Activated CD4-positive, alpha-beta T cell treated with anti-CD3 and anti-CD28 coated beads, Interleukin-2, amount 50 U/mL, for 48 hours (primary cell): ENCODE measurements around the gene BTK.

Source experiments
- DNase-seq, 2 experiments: peaks; one replicate each; pipeline ENCODE4 v3.0.0-alpha.2; 2020

BTK gene

DNA sequence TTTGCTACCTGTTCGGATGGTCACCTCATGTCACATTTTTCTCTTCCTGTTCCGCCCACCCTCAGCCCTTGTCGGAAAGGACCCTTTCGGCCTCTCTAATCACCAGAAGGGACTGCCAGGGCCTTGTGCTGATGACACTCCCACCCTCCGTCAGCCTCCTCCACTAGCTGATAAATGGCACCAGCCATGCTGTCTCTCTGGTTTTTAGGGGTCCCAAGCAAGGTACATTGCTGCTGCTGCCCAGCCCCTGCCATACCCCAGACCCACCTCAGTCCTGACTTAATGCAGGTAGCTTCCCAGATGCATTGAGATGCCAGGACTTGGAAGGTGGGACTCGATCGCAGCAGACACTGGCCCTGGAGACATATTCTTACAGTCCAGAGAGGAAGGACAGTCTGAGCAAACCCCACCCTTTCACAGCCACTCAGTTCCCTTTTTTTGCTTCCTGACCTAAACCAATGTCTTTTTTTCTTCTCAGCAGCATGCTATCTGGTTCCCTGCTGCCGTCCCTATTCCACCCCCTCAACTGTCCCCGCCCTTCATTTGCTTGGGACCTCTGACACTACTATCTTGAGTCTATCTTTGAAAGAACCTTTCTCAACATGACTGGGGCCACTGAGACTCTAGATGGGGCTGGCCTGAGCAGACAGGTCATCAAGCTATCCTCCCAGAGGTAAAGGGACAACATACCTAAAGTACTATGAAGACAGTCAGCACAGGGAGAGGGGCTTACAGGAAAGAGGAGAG lies at the start of gene BTK:
TSS of gene BTK (minus strand) at position 397 of the 747 bp plus-strand sequence. CDS start 10,907 bp downstream, outside the sequence.
- no peak for DNase-seq

- no peak for DNase-seq
Observed at GRCh38 chrX:101430457-101431078, 44.6 kb upstream of the BTK start.

GRCh38 chrX:101429934-101430333 lies 43.9 kb upstream of the BTK start:
- DNase-seq, result no peak

DNA sequence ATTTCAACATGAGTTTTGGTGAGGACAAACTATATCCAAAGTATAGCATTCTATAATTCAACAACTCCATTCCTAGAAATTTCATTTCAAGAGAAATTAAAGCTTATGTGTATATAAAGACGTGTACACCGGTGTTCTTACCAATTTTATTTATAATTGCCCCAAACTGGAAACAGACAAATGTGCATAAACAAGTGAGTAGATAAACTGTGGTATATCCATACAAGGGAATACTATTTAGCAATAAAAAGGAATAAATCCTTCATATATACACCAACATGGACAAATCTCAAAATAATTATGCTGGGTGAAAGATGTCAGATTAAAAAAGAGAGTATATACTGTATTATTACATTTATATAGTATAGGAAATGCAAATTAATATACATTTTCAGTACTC lies 42.0 kb upstream of the BTK start:
- no peak for DNase-seq

DNA sequence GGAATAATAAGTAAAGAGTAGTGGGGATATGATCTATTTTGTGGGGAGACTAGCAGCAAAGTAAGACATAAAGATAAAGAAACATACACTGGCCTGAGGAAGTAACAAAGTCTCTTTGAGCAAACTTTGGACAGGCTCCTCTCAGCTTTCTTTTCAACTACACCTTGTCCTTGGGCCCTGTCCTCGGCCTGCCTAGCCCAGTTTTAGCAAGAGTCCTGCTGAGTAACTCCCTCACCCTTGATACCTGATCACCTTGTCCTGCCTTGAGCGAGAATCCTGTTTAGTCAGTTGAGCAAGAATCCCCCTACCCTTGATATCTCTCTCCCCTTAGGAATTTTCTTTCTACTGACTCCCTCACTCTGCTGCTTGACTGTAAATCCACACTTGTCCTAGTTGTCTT lies 33.5 kb upstream of the BTK start:
- DNase-seq, result no peak

GRCh38 chrX:101417981-101418841 lies 32.2 kb upstream of the BTK start:
- peak; percentile 45 to 57 for DNase-seq

GRCh38 chrX:101417190-101417589 lies 31.2 kb upstream of the BTK start:
- DNase-seq, result no peak

- DNase-seq, result no peak
Observed at GRCh38 chrX:101416691-101417090, 30.7 kb upstream of the BTK start.

DNA sequence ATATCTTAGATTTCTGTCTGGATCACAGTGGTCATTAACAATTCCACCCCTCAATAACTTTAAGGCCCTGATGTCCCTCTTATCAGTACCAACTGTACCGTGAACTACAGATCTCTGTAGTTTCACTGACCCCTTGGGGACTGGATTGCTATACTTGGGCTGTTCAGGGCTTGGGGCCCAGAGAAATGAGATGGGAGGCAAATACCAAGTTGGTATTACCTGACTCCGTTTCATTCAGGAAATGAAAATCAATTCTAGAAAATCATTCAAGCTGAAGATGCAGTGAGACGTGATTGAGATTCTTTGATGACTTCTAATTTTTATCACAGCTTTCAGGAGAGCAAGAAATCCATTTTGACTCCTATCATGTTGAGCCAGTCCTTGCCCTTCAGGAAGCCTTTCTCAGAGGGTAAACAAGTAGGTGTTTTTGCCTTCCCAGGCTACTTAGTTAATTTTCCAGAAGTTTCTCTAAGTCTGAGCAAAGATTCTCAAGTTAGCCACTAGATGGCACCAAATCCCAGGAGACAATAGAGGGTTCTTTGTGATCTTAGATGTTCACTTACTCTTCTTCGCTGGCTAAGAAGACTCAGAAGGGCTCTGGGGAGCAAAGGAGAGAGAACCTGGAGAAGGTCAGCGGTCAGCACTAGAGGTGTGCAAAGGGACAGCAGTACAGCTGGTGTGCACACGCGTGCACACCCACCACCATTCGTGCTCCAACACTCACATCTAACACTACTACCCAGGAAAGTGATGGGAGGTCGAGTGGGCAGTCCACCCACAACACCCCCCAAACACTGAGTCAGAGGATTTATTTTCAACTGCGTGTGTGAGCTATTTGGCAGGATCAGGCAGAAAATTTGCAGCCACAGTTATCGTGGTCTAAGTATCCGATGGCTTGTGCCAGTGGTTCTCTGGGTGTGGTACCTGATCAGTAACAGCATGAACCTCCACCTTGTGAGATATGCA lies 29.5 kb upstream of the BTK start:
- DNase-seq, result no peak

GRCh38 chrX:101411984-101412383 lies 26.0 kb upstream of the BTK start:
- DNase-seq, result no peak

GRCh38 chrX:101410461-101410860 lies 24.5 kb upstream of the BTK start:
- DNase-seq, result no peak

DNA sequence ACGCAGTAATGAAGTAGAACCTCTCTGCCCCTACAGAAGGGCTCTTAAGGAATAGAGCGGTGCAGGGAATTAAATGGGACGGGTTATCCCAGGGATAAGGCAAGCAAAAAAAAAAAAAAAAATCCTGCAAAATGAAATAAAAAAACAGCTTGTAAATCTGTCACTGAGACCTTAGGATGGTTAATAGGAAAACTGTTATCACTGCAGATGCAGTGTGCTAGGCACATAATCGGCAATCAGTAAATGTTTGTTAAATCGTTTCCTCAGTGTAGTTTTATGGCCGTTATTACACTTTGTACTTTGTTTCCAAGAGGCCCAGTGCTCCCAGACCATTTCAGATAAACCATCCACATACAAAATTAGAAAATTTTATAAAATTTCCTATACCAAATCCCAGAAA lies 23.1 kb upstream of the BTK start:
- DNase-seq, result no peak

DNA sequence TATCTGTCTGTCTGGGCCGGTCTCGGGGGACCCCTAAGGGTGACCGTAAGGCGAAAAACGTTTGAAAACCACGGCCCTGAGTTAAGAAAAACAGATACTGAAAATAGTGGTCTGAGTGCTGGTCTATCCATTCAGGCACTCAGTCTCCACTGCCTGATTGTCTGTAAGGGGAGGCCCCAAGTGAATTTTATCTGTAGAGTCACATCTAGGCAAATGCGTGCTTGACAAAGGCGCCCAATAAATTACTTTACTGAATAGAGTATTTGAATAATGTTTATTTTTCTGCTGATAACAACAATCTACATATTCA lies 22.5 kb upstream of the BTK start:
- no peak for DNase-seq

- peak; percentile 84 to 89 for DNase-seq
Observed at GRCh38 chrX:101407748-101408531, 21.9 kb upstream of the BTK start, which contains the start of the genes GLA and HNRNPH2. TSS of gene GLA (minus strand) at chrX:101407925. CDS start at chrX:101407903, 22 bp downstream. TSS of gene HNRNPH2 (plus strand) at chrX:101408222. CDS start at chrX:101411989, 3,767 bp downstream.

DNA sequence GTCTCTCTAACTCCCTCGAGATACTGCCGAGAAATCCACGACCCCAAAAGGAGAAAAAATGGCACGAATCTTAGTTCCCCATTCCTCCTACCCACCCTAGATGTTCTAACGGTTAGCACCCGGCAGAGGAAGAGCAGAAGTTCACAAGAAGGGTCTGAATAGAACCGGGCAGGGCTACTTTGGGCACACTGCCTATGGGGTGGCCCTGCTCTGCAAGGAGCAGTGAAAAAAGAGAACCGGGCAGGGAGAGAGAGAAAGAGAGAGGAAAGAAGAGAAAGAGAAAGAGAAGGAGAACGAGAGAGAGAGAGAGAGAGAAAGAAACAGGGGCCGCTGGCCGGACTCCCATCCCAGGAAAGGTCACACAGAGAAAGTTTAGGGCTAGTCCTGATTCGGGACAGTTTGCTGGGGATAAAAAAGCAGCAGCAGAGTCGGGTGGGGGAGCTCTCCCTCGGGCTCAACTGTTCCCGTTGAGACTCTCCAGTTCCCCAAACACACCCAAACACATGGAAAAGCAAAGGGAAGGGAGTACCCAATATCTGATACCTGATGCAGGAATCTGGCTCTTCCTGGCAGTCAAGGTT lies 21.3 kb upstream of the BTK start:
- DNase-seq, result no peak

- no peak for DNase-seq
Observed at GRCh38 chrX:101399825-101400224, 13.8 kb upstream of the BTK start.

DNA sequence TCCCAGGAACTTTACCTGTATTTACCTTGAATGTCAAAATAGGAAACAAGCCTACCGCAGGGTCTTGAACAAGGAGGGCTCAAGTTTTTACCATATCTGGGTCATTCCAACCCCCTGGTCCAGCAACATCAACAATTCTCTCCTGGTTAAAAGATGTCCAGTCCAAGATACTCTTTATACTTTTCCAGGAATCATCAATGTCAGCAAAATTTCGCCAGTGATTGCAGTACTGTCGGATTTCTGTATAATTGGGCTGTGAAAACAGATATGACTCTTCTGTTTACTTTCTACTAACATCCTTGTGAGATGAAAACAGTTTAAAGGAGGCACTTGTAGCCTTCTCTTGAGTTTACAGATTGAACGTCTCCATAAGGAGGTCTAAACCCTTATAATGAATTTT lies 12.7 kb upstream of the BTK start:
- DNase-seq, result no peak

GRCh38 chrX:101397779-101398178 lies 11.8 kb upstream of the BTK start:
- DNase-seq, result no peak

DNA sequence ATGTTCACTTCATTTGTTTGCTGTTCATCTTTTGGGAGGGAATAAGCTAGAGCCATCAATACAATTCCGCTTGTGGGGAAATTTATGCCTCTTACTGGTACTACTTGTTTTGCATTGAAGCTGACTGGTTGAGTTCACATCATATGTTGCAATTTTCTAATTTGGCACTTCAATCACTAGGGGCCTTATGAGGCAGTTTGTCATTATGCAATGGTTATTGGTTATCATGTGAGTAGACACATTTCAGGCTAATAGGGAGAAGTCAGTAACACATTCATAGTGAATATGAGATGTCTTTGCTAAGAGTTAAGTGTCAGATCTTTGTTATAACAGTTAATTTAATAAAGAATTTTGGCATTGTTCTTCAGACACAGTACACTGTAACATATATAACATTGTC lies 9.8 kb upstream of the BTK start:
- DNase-seq, result no peak

- no peak for DNase-seq
Observed at GRCh38 chrX:101394372-101394771, 8.4 kb upstream of the BTK start.
